GM21515 (cell line): Measurements from ENCODE around the gene CCDC159.
"Not testable (repeated sequence)": the region's sequence is repeated elsewhere in the genome, so short reads cannot be mapped to it uniquely, and the experiment has no call there.

Experiments
- ATAC-seq: cut with Tn5 transposase; IDR thresholded peaks from one replicate; pipeline ENCODE4 v1.9.1; 2021; ENCODE audit not compliant: unreplicated experiment

CCDC159 gene

GRCh38 chr19:11337080-11337479 is 9.2 kb upstream of the CCDC159 start:
- no peak for ATAC-seq

- ATAC-seq = no peak
These were observed 8.2 kb upstream of the CCDC159 start for GRCh38 chr19:11338121-11338520.

GRCh38 chr19:11338569-11339253 is 7.6 kb upstream of the CCDC159 start:
- no peak for ATAC-seq

- peak; percentile 55 for ATAC-seq
These were observed 6.8 kb upstream of the CCDC159 start, which contains the start of gene RAB3D for GRCh38 chr19:11339254-11340098. Gene RAB3D (minus strand): TSS chr19:11339657. CDS start chr19:11337399, 2,258 bp downstream.

- ATAC-seq = not testable (repeated sequence)
These were observed 6.2 kb upstream of the CCDC159 start for GRCh38 chr19:11340099-11340467.

- ATAC-seq = no peak
These were observed 3.9 kb upstream of the CCDC159 start for GRCh38 chr19:11342429-11342828.

GRCh38 chr19:11345122-11345803 is 1.1 kb upstream of the CCDC159 start:
- no peak for ATAC-seq

- ATAC-seq = no peak
These were observed 1.3 kb downstream of the CCDC159 start for GRCh38 chr19:11347546-11348039.

GRCh38 chr19:11349171-11349570 is 2.9 kb downstream of the CCDC159 start:
- no peak for ATAC-seq

GRCh38 chr19:11354102-11354501 is 7.8 kb downstream of the CCDC159 start:
- ATAC-seq = not testable (repeated sequence)

- no peak for ATAC-seq
These were observed 9.1 kb downstream of the CCDC159 start, which contains the start of gene PLPPR2 for GRCh38 chr19:11355160-11356073. Gene PLPPR2 (plus strand): TSS chr19:11355432. CDS start chr19:11357674, 2,242 bp downstream.

- ATAC-seq = no peak
These were observed 9.7 kb downstream of the CCDC159 start for GRCh38 chr19:11356074-11356397.

- no peak for ATAC-seq
These were observed 10.6 kb downstream of the CCDC159 start for GRCh38 chr19:11356676-11357550.

GRCh38 chr19:11359421-11359820 is 13.1 kb downstream of the CCDC159 start:
- no peak for ATAC-seq

GRCh38 chr19:11361037-11361770 is 14.9 kb downstream of the CCDC159 start:
- no peak for ATAC-seq

GRCh38 chr19:11361771-11362731 is 15.7 kb downstream of the CCDC159 start:
- ATAC-seq = no peak

GRCh38 chr19:11363881-11364280 is 17.6 kb downstream of the CCDC159 start:
- no peak for ATAC-seq
